ENCODE results near the gene NPIPA3.
"Not testable (repeated sequence)": the region's sequence is repeated elsewhere in the genome, so short reads cannot be mapped to it uniquely, and the experiment has no call there.

DNA sequence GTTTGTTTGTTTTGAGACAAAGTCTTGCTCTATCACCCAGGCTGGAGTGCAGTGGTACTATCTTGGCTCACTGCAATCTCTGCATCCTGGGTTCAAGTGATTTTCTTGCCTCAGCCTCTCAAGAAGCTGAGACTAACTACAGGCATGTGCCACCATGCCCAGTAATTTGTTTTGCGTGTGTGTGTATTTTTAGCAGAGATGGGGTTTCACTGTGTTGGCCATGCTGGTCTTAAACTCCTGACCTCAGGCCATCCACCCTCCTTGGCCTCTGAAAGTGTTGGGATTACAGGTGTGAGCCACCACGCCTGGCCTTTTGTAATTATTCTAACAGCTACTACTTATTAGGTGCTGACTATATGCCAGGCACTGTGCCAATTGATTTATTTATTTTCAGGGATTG, 72.4 kb downstream of the NPIPA3 start:
- TF ChIP-seq, protein P1, sequence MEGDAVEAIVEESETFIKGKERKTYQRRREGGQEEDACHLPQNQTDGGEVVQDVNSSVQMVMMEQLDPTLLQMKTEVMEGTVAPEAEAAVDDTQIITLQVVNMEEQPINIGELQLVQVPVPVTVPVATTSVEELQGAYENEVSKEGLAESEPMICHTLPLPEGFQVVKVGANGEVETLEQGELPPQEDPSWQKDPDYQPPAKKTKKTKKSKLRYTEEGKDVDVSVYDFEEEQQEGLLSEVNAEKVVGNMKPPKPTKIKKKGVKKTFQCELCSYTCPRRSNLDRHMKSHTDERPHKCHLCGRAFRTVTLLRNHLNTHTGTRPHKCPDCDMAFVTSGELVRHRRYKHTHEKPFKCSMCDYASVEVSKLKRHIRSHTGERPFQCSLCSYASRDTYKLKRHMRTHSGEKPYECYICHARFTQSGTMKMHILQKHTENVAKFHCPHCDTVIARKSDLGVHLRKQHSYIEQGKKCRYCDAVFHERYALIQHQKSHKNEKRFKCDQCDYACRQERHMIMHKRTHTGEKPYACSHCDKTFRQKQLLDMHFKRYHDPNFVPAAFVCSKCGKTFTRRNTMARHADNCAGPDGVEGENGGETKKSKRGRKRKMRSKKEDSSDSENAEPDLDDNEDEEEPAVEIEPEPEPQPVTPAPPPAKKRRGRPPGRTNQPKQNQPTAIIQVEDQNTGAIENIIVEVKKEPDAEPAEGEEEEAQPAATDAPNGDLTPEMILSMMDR (IDR thresholded peaks at IDR 0.05) = not testable (repeated sequence)
- TF ChIP-seq POLR2A (IDR thresholded peaks at IDR 0.05) = not testable (repeated sequence)
